ENCODE results near the gene CDCP1. TPM values are rescaled to one million over a fixed set of nuclear protein-coding genes. Genes with fewer than 3 reads are reported as not detected.

The CDCP1 gene
- total and polyA plus RNA-seq, 2 donors from 2014 or later: 3.7 to 39.6 TPM

DNA sequence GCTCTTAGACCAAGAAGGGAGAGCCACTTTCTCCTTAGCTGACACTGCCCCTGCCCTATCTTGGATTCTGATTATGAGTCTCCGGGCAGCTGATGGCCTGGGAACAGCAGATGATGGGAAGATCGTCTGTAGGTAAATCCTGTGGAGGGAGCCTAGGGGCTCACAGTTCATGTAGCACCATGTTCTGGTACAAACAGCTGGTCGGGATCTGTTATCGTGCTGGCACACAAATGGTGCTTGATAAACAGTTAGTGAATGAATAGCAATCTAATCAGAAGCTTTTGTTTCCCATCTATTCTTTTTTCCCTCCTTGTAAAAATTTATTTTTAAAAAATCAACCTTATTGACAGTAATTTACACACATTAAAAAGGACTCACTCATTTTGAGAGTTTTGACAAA lies 26.8 kb downstream of the CDCP1 start:
- intact Hi-C loops (cut with DNase I): no loop called here
- FAIRE-seq (no peak), DNase-seq (no peak)
- no peak overlapping the region for H3K27ac ChIP-seq (ENCODE audit: low read depth in 2 of 2, low read length in 2 of 2)
- no peak overlapping the region for H3K4me3 ChIP-seq (ENCODE audit: low read length in 3 of 3)
- H3K36me3 ChIP-seq (ENCODE audit: control insufficient read depth in 2 of 3, insufficient read depth in 3 of 3, low read length in 3 of 3): no peaks in the 10 kb centered on the region
- TF ChIP-seq, protein P1, sequence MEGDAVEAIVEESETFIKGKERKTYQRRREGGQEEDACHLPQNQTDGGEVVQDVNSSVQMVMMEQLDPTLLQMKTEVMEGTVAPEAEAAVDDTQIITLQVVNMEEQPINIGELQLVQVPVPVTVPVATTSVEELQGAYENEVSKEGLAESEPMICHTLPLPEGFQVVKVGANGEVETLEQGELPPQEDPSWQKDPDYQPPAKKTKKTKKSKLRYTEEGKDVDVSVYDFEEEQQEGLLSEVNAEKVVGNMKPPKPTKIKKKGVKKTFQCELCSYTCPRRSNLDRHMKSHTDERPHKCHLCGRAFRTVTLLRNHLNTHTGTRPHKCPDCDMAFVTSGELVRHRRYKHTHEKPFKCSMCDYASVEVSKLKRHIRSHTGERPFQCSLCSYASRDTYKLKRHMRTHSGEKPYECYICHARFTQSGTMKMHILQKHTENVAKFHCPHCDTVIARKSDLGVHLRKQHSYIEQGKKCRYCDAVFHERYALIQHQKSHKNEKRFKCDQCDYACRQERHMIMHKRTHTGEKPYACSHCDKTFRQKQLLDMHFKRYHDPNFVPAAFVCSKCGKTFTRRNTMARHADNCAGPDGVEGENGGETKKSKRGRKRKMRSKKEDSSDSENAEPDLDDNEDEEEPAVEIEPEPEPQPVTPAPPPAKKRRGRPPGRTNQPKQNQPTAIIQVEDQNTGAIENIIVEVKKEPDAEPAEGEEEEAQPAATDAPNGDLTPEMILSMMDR (IDR thresholded peaks at IDR 0.05; ENCODE audit: borderline replicate concordance, extremely low read depth, insufficient read depth): no peak
- H3K4me1 ChIP-seq (ENCODE audit: control insufficient read depth in 2 of 3, insufficient read depth in 2 of 3, low read depth in 1 of 3, low read length in 3 of 3): no peaks in the 10 kb centered on the region
- no peaks in the 10 kb centered on the region for H3K27me3 ChIP-seq (ENCODE audit: control insufficient read depth, insufficient read depth, low read length)
- no peaks in the 10 kb centered on the region for H3K9me3 ChIP-seq (ENCODE audit: control insufficient read depth in 2 of 3, insufficient read depth in 1 of 3, low read length in 3 of 3)
- H3K9ac ChIP-seq (ENCODE audit: low read length in 3 of 3): no peak overlapping the region

- Histone ChIP-seq H3K36me3 (ENCODE audit: control insufficient read depth in 2 of 3, insufficient read depth in 3 of 3, low read length in 3 of 3) (no peaks in the 10 kb centered on the region), H3K9me3 (ENCODE audit: control insufficient read depth in 2 of 3, insufficient read depth in 1 of 3, low read length in 3 of 3) (no peaks in the 10 kb centered on the region), H3K27ac (ENCODE audit: low read depth in 2 of 2, low read length in 2 of 2) (no peak overlapping the region), H3K27me3 (ENCODE audit: control insufficient read depth, insufficient read depth, low read length) (no peaks in the 10 kb centered on the region), H3K9ac (ENCODE audit: low read length in 3 of 3) (no peak overlapping the region), H3K4me1 (ENCODE audit: control insufficient read depth in 2 of 3, insufficient read depth in 2 of 3, low read depth in 1 of 3, low read length in 3 of 3) (no peaks in the 10 kb centered on the region), H3K4me3 (ENCODE audit: low read length in 3 of 3) (no peak overlapping the region)
- TF ChIP-seq, protein P1 (IDR thresholded peaks at IDR 0.05; ENCODE audit: borderline replicate concordance, extremely low read depth, insufficient read depth): no peak
- intact Hi-C loops (cut with DNase I): no loop called here
- no peak for FAIRE-seq
- no peak for DNase-seq
These were observed 27.5 kb downstream of the CDCP1 start for GRCh38 chr3:45118615-45119071.

DNA sequence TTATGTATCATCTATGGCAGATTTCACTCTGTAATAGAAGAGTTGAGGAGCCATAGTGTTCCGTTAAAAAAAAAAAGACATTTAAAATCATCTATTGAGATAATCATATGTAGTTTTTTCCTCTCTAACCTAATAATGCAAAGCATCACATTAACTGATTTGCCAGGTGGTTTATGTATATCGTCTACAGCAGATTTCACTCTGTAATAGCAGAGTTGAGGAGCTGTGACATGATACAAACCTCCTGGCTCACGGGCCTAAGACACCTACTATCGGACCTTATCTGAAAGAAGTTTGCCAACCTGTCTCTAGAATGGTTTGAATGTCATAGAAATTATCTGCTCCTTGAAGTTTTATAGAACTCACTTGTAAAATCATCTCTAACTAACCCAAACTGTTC lies 29.8 kb downstream of the CDCP1 start:
- Histone ChIP-seq H3K4me1 (ENCODE audit: control insufficient read depth in 2 of 3, insufficient read depth in 2 of 3, low read depth in 1 of 3, low read length in 3 of 3) (no peaks in the 10 kb centered on the region), H3K9me3 (ENCODE audit: control insufficient read depth in 2 of 3, insufficient read depth in 1 of 3, low read length in 3 of 3) (no peaks in the 10 kb centered on the region), H3K9ac (ENCODE audit: low read length in 3 of 3) (no peak overlapping the region), H3K27me3 (ENCODE audit: control insufficient read depth, insufficient read depth, low read length) (no peaks in the 10 kb centered on the region), H3K4me3 (ENCODE audit: low read length in 3 of 3) (no peak overlapping the region), H3K27ac (ENCODE audit: low read depth in 2 of 2, low read length in 2 of 2) (no peak overlapping the region), H3K36me3 (ENCODE audit: control insufficient read depth in 2 of 3, insufficient read depth in 3 of 3, low read length in 3 of 3) (no peaks in the 10 kb centered on the region)
- TF ChIP-seq, protein P1 (IDR thresholded peaks at IDR 0.05; ENCODE audit: borderline replicate concordance, extremely low read depth, insufficient read depth): no peak
- DNase-seq: no peak
- FAIRE-seq: no peak
- intact Hi-C loops (cut with DNase I): no loop called here

DNA sequence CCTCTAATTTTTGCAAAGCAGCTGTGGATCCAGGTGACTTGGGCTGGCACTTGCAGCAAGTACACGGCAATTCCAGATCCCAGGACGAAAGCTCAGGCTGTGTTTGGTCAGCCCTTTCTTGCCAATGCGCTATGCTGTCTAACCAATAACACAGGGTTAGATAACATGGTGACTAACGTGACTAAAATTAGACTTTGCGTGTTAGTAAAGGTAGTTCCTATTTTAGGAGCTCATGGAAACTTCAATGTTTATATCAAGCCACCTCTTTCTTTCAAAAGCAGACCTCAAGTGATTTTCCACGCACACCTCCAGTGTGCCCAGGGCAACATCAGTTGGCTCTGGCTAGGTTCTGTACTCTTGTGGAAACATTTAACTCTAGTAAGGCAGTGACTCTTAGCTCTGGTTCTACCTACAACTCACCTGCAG lies 32.5 kb downstream of the CDCP1 start:
- DNase-seq (no peak), FAIRE-seq (no peak)
- TF ChIP-seq, protein P1 (IDR thresholded peaks at IDR 0.05; ENCODE audit: borderline replicate concordance, extremely low read depth, insufficient read depth): no peak
- H3K9ac ChIP-seq (ENCODE audit: low read length in 3 of 3): no peak overlapping the region
- no peaks in the 10 kb centered on the region for H3K36me3 ChIP-seq (ENCODE audit: control insufficient read depth in 2 of 3, insufficient read depth in 3 of 3, low read length in 3 of 3)
- H3K27ac ChIP-seq (ENCODE audit: low read depth in 2 of 2, low read length in 2 of 2): no peak overlapping the region
- no peaks in the 10 kb centered on the region for H3K27me3 ChIP-seq (ENCODE audit: control insufficient read depth, insufficient read depth, low read length)
- H3K9me3 ChIP-seq (ENCODE audit: control insufficient read depth in 2 of 3, insufficient read depth in 1 of 3, low read length in 3 of 3): no peaks in the 10 kb centered on the region
- H3K4me1 ChIP-seq (ENCODE audit: control insufficient read depth in 2 of 3, insufficient read depth in 2 of 3, low read depth in 1 of 3, low read length in 3 of 3): no peaks in the 10 kb centered on the region
- intact Hi-C loops (cut with DNase I): no loop called here
- no peak overlapping the region for H3K4me3 ChIP-seq (ENCODE audit: low read length in 3 of 3)
